HepG2 (cell line): ENCODE data around the gene C16orf86. TPM values are rescaled to one million over a fixed set of nuclear protein-coding genes. Genes with fewer than 3 reads are reported as not detected.

Experiments used
- ATF4 ChIP-seq, 2 experiments: fragments of 450-650 bp in 1 of 2; sonication (generic) in 1 of 2; formaldehyde crosslinking; IDR thresholded peaks; 2 replicates each; pipeline versions ENCODE4 v1.5.0 to v1.8.0; 2020 to 2022; ENCODE audit warnings: mild to moderate bottlenecking in 1 of 2, missing genetic modification reagents in 1 of 2
- CCDC6 ChIP-seq: sonication (generic); formaldehyde crosslinking; IDR thresholded peaks from 2 replicates; pipeline ENCODE4 v1.8.1; 2022; ENCODE audit warnings: mild to moderate bottlenecking, missing genetic modification reagents, moderate library complexity
- CSRNP1 ChIP-seq: sonication (generic); formaldehyde crosslinking; IDR thresholded peaks from 2 replicates; pipeline ENCODE4 v1.8.1; 2023; ENCODE audit warnings: mild to moderate bottlenecking, missing genetic modification reagents
- ETS1 ChIP-seq: sonication (generic); formaldehyde crosslinking; IDR thresholded peaks from 2 replicates; pipeline ENCODE4 v1.4.0; 2020; ENCODE audit warnings: missing genetic modification reagents
- HNF1B ChIP-seq: sonication (generic); formaldehyde crosslinking; IDR thresholded peaks from 2 replicates; pipeline ENCODE4 v1.5.1; 2020; ENCODE audit warnings: mild to moderate bottlenecking, moderate library complexity, missing genetic modification reagents
- HNRNPK ChIP-seq: fragments of 200-400 bp; formaldehyde crosslinking; IDR thresholded peaks from 2 replicates; pipeline ENCODE4 v1.6.1; 2018; ENCODE audit warnings: low read length, low read depth, moderate library complexity, mild to moderate bottlenecking; ENCODE audit not compliant: poor library complexity, severe bottlenecking
- JDP2 ChIP-seq: sonication (generic); formaldehyde crosslinking; IDR thresholded peaks from 2 replicates; pipeline ENCODE4 v1.8.1; 2022; ENCODE audit warnings: missing genetic modification reagents, borderline replicate concordance
- PRDM4 ChIP-seq: sonication (generic); formaldehyde crosslinking; IDR thresholded peaks from 2 replicates; pipeline ENCODE4 v1.9.0; 2021; ENCODE audit warnings: missing genetic modification reagents, borderline replicate concordance
- SP1 ChIP-seq, 2 experiments: fragments of 450-650 bp in 1 of 2; sonication (generic) in 1 of 2; formaldehyde crosslinking in 1 of 2; IDR thresholded peaks; 2 replicates each; pipeline versions ENCODE4 v1.4.0 to v1.6.1; 2016 to 2020; ENCODE audit warnings: missing genetic modification reagents in 1 of 2
- SRY ChIP-seq: sonication (generic); formaldehyde crosslinking; IDR thresholded peaks from 2 replicates; pipeline ENCODE4 v1.8.0; 2022; ENCODE audit warnings: mild to moderate bottlenecking, missing genetic modification reagents
- TFDP2 ChIP-seq: sonication (generic); formaldehyde crosslinking; IDR thresholded peaks from 2 replicates; pipeline ENCODE4 v1.4.0; 2020; ENCODE audit warnings: missing genetic modification reagents
- ZC3H13 ChIP-seq: sonication (generic); formaldehyde crosslinking; IDR thresholded peaks from 2 replicates; pipeline ENCODE4 v1.8.1; 2023; ENCODE audit warnings: mild to moderate bottlenecking, missing genetic modification reagents, moderate library complexity
- ZNF121 ChIP-seq: sonication (generic); formaldehyde crosslinking; IDR thresholded peaks from 2 replicates; pipeline ENCODE4 v1.5.0; 2020; ENCODE audit warnings: mild to moderate bottlenecking, missing genetic modification reagents
- ZNF451 ChIP-seq: sonication (generic); formaldehyde crosslinking; IDR thresholded peaks from 2 replicates; pipeline ENCODE4 v1.5.0; 2020; ENCODE audit warnings: mild to moderate bottlenecking, missing genetic modification reagents
- ZNF552 ChIP-seq: sonication (generic); formaldehyde crosslinking; IDR thresholded peaks from 2 replicates; pipeline ENCODE4 v1.9.0; 2022; ENCODE audit warnings: missing genetic modification reagents, mild to moderate bottlenecking, borderline replicate concordance
- ZNF556 ChIP-seq: sonication (generic); formaldehyde crosslinking; IDR thresholded peaks from 2 replicates; pipeline ENCODE4 v1.4.0; 2020; ENCODE audit warnings: mild to moderate bottlenecking, missing genetic modification reagents, borderline replicate concordance
- ZNF691 ChIP-seq: sonication (generic); formaldehyde crosslinking; IDR thresholded peaks from 2 replicates; pipeline ENCODE4 v1.4.0; 2020; ENCODE audit warnings: missing genetic modification reagents, low read depth, mild to moderate bottlenecking, borderline replicate concordance
- polyA plus RNA-seq, 8 experiments: library from polyadenylated mRNA; depleted of rRNA in 3 of 8; stranded (reverse) in 7 of 8; unstranded in 1 of 8; fragments of >200 nt; fragmentation: Illumina TruSeq in 4 of 8; extraction: Trizol in 4 of 8; gene quantifications; 2 replicates each; pipeline versions ENCODE4 v1.2.1 to v1.2.3, GENCODE V29; 2011 to 2016; ENCODE audit warnings: low read depth in 4 of 8, missing spikeins in 1 of 8, mixed read lengths in 1 of 8; ENCODE audit not compliant: insufficient read depth in 1 of 8
- total RNA-seq, 5 experiments: library from RNA; depleted of rRNA; stranded (reverse); fragments of >200 nt; fragmentation: Illumina TruSeq; extraction: Trizol; gene quantifications; 2 replicates each; pipeline ENCODE4 v1.2.3, GENCODE V29; 2016; ENCODE audit warnings: low read depth in 1 of 5

Gene C16orf86
- total and polyA plus RNA-seq, 2 of the 13 experiments (the other 11 are each of a cell fraction or from before 2014, with no cell fraction given): 1.5 to 3.1 TPM

- TF ChIP-seq CCDC6 (CRISPR knock-in tag): peak; percentile 62; the same call in 1 of the 2 replicates
- TF ChIP-seq HNRNPK: peak; percentile 32
- no peak for TF ChIP-seq SRY (CRISPR knock-in tag)
- TF ChIP-seq ZC3H13 (CRISPR knock-in tag): no peak; the same call in 1 of the 2 replicates
- no peak for TF ChIP-seq ZNF552 (CRISPR knock-in tag)
- no peak for TF ChIP-seq ETS1 (CRISPR knock-in tag)
- TF ChIP-seq ZNF691 (CRISPR knock-in tag): peak; percentile 61; the same call in 1 of the 2 replicates
- no peak; a peak in 1 of 4 replicates for TF ChIP-seq ATF4 (CRISPR knock-in tag; IDR thresholded peaks at IDR 0.05)
- TF ChIP-seq PRDM4: no peak
- 0 out of 2 replicates have a peak, but pooled peaks have one; percentile 20 for TF ChIP-seq ZNF121 (CRISPR knock-in tag)
- no peak for TF ChIP-seq HNF1B (CRISPR knock-in tag)
- TF ChIP-seq ZNF556 (CRISPR knock-in tag): 0 out of 2 replicates have a peak, but pooled peaks have one; percentile 29
- TF ChIP-seq TFDP2: peak; percentile 36; the same call in 1 of the 2 replicates
- no peak for TF ChIP-seq CSRNP1 (CRISPR knock-in tag)
- 0 out of 2 replicates have a peak, but pooled peaks have one; percentile 37 for TF ChIP-seq ZNF451 (CRISPR knock-in tag)
- peak; percentile 33; the same call in 1 of the 2 replicates for TF ChIP-seq JDP2
- TF ChIP-seq SP1 (IDR thresholded peaks at IDR 0.05): no peak
- no peak for TF ChIP-seq SP1 (CRISPR knock-in tag; IDR thresholded peaks at IDR 0.05)
These were observed 14.0 kb upstream of the C16orf86 start (continued) for GRCh38 chr16:67652578-67653127.
